Stimulated activated CD8-positive, alpha-beta memory T cell treated with anti-CD3 and anti-CD28 coated beads, Interleukin-15, amount 100 ng/mL, for 1 hour (primary cell): ENCODE data around the gene LGALS12.

Source experiments
- DNase-seq: peaks from one replicate; pipeline ENCODE4 v3.0.0-alpha.2; 2020; ENCODE audit warnings: low read depth

The LGALS12 gene

DNA sequence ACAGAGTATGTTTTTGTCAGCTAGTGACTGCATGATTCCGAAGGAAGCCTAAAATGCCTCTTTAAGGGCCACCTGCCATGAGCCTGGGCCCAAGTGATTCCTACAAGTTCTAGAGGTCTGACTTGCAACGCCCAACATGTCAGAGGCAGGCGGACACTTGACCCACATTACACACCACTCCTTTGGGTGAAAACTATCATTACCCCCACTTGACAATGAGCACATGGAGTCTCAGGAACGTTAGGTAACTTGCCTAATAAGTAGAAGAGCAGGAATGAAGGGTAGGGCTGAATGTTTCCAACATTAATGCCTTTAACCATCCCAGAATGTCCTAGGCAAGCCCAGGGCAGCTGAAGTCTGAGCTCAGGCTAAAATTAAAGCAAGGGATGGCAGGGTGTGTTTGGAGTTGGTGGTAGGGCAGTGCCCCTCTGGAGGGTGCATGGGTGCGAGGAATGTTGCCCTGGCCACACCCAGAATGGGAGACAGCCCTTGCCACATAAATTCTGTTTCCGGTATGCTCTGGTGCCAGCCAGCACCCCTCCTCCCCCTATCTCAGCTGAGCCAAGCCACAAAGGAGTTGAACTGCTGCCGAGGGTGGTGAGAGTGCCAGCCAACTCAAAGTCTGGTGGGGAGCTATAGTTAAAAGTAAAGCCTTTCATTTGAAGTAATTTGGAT, 54.8 kb downstream of the LGALS12 start:
- no peak for DNase-seq

GRCh38 chr11:63563201-63564055, 57.5 kb downstream of the LGALS12 start, which contains the start of gene PLAAT2:
PLAAT2 (minus strand) TSS chr11:63563379; CDS start chr11:63563324, 55 bp downstream.
- no peak for DNase-seq

DNA sequence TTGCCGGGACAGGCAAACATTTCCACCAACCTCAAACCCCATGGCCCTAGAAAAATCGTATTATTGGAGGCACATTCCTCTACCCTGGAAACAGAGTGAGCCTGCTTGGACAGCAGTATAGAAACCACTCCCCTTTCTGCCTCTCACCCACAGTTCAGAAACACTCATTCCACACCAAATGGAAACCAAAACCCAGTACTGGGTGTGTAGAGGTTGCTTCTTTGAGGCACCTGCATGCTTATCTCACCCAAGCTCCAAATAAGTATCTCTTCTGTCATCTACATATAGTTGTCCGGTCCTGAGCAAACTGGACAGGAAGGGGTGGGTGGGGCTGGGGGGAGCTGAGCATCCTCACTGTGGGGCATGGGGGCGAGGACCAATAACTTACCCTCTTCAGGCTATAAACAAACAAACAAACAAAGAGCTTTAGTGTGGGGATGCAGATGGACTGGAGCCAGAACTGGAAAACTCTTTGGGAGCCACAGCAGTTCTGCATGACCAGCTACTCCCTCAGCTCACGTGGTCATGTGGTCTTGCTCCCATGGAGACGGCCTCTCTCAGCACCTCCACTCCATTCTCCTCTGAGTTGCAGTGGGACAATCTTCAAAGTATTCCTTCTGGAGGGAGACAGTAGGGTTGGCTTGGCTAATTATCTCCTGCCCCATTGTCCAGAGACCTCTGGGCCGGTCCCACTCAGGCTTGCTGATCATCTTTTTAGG, 58.3 kb downstream of the LGALS12 start:
- DNase-seq, result no peak

DNA sequence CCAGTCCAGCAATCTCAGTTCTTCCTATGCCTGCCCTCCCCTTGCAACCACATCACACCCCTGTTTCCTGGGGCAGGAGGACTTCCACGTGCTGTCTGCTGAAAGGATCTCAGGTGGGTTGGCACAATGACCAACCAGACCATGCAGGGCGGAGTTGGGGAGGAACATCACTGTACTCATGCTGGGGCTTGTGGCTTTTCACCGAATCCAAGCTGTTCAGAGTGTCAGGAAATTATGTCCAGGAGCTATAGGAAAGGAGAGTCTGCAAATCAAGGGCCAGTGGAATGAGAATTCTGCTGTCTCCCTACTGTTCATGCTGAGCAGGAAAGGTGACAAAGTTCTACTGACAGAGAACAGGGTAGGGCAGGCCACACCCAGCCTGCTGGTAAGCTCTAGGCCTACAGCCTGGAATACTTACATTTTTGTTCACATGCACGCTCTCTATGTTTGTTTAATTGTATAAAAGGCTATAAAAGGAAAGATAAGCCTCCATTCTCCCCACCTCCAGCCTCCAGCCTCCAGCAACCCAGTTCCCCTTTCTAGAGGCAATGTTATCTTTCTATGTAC, 59.0 kb downstream of the LGALS12 start:
- DNase-seq, result no peak
